NB4 (cell line): ENCODE measurements around the gene PIGR.

Experiments
- MYC ChIP-seq: IDR thresholded peaks from 2 replicates; pipeline ENCODE4 v1.6.1; 2011; ENCODE audit warnings: low read depth, low read length
- POLR2A ChIP-seq: IDR thresholded peaks from 2 replicates; pipeline ENCODE4 v1.6.1; 2011; ENCODE audit warnings: mild to moderate bottlenecking; ENCODE audit not compliant: insufficient read length; ENCODE audit errors: extremely low read depth
- TF ChIP-seq, protein P1 (sequence below): IDR thresholded peaks from one replicate; pipeline ENCODE4 v1.5.1; 2012; ENCODE audit warnings: low read depth, low read length

GRCh38 chr1:206925106-206925736 lies 21.0 kb downstream of the PIGR start:
- TF ChIP-seq MYC = no peak
- TF ChIP-seq, protein P1, sequence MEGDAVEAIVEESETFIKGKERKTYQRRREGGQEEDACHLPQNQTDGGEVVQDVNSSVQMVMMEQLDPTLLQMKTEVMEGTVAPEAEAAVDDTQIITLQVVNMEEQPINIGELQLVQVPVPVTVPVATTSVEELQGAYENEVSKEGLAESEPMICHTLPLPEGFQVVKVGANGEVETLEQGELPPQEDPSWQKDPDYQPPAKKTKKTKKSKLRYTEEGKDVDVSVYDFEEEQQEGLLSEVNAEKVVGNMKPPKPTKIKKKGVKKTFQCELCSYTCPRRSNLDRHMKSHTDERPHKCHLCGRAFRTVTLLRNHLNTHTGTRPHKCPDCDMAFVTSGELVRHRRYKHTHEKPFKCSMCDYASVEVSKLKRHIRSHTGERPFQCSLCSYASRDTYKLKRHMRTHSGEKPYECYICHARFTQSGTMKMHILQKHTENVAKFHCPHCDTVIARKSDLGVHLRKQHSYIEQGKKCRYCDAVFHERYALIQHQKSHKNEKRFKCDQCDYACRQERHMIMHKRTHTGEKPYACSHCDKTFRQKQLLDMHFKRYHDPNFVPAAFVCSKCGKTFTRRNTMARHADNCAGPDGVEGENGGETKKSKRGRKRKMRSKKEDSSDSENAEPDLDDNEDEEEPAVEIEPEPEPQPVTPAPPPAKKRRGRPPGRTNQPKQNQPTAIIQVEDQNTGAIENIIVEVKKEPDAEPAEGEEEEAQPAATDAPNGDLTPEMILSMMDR = no peak
- TF ChIP-seq POLR2A = no peak
